ENCODE data around the gene MGRN1. TPM values are rescaled to one million over a fixed set of nuclear protein-coding genes. Genes with fewer than 3 reads are reported as not detected.

MGRN1 gene
- total RNA-seq, 3 donors from 2014 or later, result 72.3 to 80.2 (median 77.0) TPM

- no peak for DNase-seq
- Histone ChIP-seq H3K4me1 (ENCODE audit: low read depth) (peaks cover 4% of the 10 kb centered on the region), H3K4me3 (no peak overlapping the region), H3K9me3 (peaks cover 4% of the 10 kb centered on the region), H3K36me3 (ENCODE audit: low read depth) (no peaks in the 10 kb centered on the region)
- TF ChIP-seq, protein P1, sequence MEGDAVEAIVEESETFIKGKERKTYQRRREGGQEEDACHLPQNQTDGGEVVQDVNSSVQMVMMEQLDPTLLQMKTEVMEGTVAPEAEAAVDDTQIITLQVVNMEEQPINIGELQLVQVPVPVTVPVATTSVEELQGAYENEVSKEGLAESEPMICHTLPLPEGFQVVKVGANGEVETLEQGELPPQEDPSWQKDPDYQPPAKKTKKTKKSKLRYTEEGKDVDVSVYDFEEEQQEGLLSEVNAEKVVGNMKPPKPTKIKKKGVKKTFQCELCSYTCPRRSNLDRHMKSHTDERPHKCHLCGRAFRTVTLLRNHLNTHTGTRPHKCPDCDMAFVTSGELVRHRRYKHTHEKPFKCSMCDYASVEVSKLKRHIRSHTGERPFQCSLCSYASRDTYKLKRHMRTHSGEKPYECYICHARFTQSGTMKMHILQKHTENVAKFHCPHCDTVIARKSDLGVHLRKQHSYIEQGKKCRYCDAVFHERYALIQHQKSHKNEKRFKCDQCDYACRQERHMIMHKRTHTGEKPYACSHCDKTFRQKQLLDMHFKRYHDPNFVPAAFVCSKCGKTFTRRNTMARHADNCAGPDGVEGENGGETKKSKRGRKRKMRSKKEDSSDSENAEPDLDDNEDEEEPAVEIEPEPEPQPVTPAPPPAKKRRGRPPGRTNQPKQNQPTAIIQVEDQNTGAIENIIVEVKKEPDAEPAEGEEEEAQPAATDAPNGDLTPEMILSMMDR (IDR thresholded peaks at IDR 0.05), result no peak
- intact Hi-C loops (cut with DNase I, micrococcal nuclease), result no loop called here
- ATAC-seq, result no peak
These were observed 11.6 kb downstream of the MGRN1 start for GRCh38 chr16:4636196-4636595.

- Histone ChIP-seq H3K36me3 (ENCODE audit: low read depth) (no peaks in the 10 kb centered on the region), H3K4me1 (ENCODE audit: low read depth) (peaks cover 4% of the 10 kb centered on the region), H3K4me3 (no peak overlapping the region), H3K9me3 (no peaks in the 10 kb centered on the region)
- DNase-seq, result no peak
- TF ChIP-seq, protein P1 (IDR thresholded peaks at IDR 0.05), result no peak
- ATAC-seq, result no peak
- intact Hi-C loops (cut with DNase I, micrococcal nuclease), result no loop called here
These were observed 13.0 kb downstream of the MGRN1 start for GRCh38 chr16:4637501-4638166.

- no peaks in the 10 kb centered on the region for H3K36me3 ChIP-seq (ENCODE audit: low read depth)
- no peaks in the 10 kb centered on the region for H3K9me3 ChIP-seq
- DNase-seq (no peak), ATAC-seq (no peak)
- H3K4me1 ChIP-seq (ENCODE audit: low read depth), result peaks cover 4% of the 10 kb centered on the region
- H3K4me3 ChIP-seq, result no peak overlapping the region
- TF ChIP-seq, protein P1 (IDR thresholded peaks at IDR 0.05), result no peak
- intact Hi-C loops (cut with DNase I, micrococcal nuclease), result no loop called here
These were observed 15.4 kb downstream of the MGRN1 start for GRCh38 chr16:4639899-4640509.

DNA sequence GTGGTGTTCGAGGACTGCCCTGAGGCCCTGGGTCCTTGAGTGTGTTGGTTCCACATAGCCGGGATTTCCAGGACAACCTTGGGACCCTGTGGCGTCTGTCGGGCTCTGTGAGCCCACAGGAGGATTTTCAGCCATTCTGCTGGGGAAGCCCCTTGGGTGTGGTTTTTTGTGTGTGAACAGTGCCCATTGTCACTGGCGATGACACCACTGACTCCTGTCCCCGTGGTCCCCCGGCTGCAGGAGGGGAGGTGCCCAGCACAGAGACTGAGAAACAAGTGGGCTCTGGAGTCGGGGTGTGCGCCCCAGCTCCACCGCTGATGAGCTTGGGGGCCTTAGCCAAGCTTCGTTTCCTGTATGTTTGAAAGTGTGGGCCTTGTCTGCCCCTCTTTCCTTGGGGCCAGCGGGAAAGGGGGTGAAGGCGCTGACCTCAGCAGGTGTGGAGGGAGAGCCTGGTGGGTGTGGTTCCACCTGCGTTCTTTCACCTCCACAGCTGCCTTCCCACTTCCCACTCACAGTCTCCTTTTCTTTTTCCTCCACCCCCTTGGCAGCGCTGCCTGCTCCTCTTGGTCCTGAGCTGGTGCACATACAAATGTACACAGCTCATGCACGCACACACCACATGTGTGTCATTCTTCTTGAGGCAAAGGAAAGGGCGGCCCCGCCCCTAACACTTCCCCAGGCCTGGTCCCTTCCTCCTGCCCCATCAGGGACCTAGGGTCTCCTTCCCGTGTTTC, 16.1 kb downstream of the MGRN1 start:
- Histone ChIP-seq H3K36me3 (ENCODE audit: low read depth) (no peaks in the 10 kb centered on the region), H3K4me3 (no peak overlapping the region), H3K4me1 (ENCODE audit: low read depth) (peaks cover 4% of the 10 kb centered on the region), H3K9me3 (no peaks in the 10 kb centered on the region)
- intact Hi-C loops (cut with DNase I, micrococcal nuclease), result no loop called here
- TF ChIP-seq, protein P1 (IDR thresholded peaks at IDR 0.05), result no peak
- ATAC-seq (peak; percentile 58), DNase-seq (no peak)

GRCh38 chr16:4641306-4641687, 16.7 kb downstream of the MGRN1 start:
- H3K9me3 ChIP-seq, result no peaks in the 10 kb centered on the region
- no peak overlapping the region for H3K4me3 ChIP-seq
- intact Hi-C loops (cut with DNase I, micrococcal nuclease), result no loop called here
- TF ChIP-seq, protein P1 (IDR thresholded peaks at IDR 0.05), result no peak
- ATAC-seq, result no peak
- DNase-seq, result no peak
- H3K36me3 ChIP-seq (ENCODE audit: low read depth), result no peaks in the 10 kb centered on the region
- H3K4me1 ChIP-seq (ENCODE audit: low read depth), result peaks cover 4% of the 10 kb centered on the region
